Measurements from ENCODE around the gene AKIP1. TPM values are rescaled to one million over a fixed set of nuclear protein-coding genes. Genes with fewer than 3 reads are reported as not detected.

AKIP1 gene
- total and polyA plus RNA-seq, 2 of the 8 experiments (the other 6 are each of a cell fraction or from before 2014, with no cell fraction given), result 17.8 to 29.6 TPM

DNA sequence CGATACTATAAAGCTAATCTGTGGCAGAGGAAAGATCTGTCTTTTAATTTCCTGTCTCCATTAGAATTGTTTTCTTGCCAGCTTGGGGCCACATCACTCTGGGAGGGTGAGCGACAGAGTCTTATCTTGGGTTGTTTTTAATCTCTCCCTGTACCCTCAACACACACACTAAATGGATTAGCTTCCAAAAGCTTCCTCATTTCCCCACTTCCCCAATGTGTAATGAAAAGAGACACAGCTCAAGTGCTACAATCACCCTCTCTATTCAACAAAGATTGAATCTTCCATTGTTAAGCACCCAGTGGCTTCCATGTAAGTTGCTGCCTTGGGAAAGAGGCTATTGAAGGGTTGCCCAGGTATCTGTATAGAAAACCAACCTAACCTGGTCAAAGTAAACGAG is 37.9 kb downstream of the AKIP1 start:
- ChIA-PET CTCF (ENCODE audit: partially characterized antibody) (interaction anchor here (1.1 to 2.0 kb wide), 7 partner anchors 10 to 189 kb away, joined by 3 to 6 read pairs (median 4); no protein-coding TSS in a partner anchor), POLR2A (ENCODE audit: partially characterized antibody) (interaction anchor here (0.6 to 1.1 kb wide), 2 partner anchors 16 to 558 kb away, joined by 3 to 4 read pairs; no protein-coding TSS in a partner anchor)
- TF ChIP-seq ASH2L (IDR thresholded peaks at IDR 0.05; ENCODE audit: low read length), result no peak
- TF ChIP-seq RAD21 (IDR thresholded peaks at IDR 0.05 in 1 of 2, conservative IDR thresholded peaks at IDR 0.05 in 1 of 2; ENCODE audit: low read depth in 2 of 2, low read length in 2 of 2), result no peak
- TF ChIP-seq TAF1 (IDR thresholded peaks at IDR 0.05; ENCODE audit: low read depth, low read length), result no peak
- TF ChIP-seq SIX5 (IDR thresholded peaks at IDR 0.05; ENCODE audit: low read depth, low read length), result no peak
- TF ChIP-seq SP2 (IDR thresholded peaks at IDR 0.05; ENCODE audit: low read length), result no peak
- TF ChIP-seq SUZ12 (IDR thresholded peaks at IDR 0.05; ENCODE audit: low read length), result no peak
- no peak for TF ChIP-seq TCF12 (IDR thresholded peaks at IDR 0.05; ENCODE audit: low read depth, low read length)
- TF ChIP-seq POLR2A (IDR thresholded peaks at IDR 0.05; ENCODE audit: control extremely low read depth in 1 of 2, low read depth in 2 of 2, low read length in 2 of 2), result no peak
- TF ChIP-seq POLR2AphosphoS5 (IDR thresholded peaks at IDR 0.05; ENCODE audit: low read depth, low read length), result no peak
- no peak for TF ChIP-seq TAF7 (optimal IDR thresholded peaks at IDR 0.05; ENCODE audit: borderline replicate concordance, low read depth, low read length)
- TF ChIP-seq CBX5 (IDR thresholded peaks at IDR 0.05; ENCODE audit: low read depth, low read length), result no peak
- TF ChIP-seq YY1 (IDR thresholded peaks at IDR 0.05; ENCODE audit: low read depth, low read length), result no peak
- no peak for TF ChIP-seq GABPA (IDR thresholded peaks at IDR 0.05; ENCODE audit: borderline replicate concordance, insufficient read depth, low read length)
- TF ChIP-seq KDM4A (IDR thresholded peaks at IDR 0.05; ENCODE audit: low read depth, low read length, severe bottlenecking), result no peak
- no peak for TF ChIP-seq RNF2 (IDR thresholded peaks at IDR 0.05; ENCODE audit: borderline replicate concordance, low read depth, low read length, missing control alignments, poor library complexity, severe bottlenecking)

More for the DNA sequence above, 37.9 kb downstream of the AKIP1 start:
- no peak overlapping the region for H2BK5ac ChIP-seq (ENCODE audit: low read depth, low read length)
- no peaks in the 10 kb centered on the region for H3K23me2 ChIP-seq (ENCODE audit: low read depth, low read length)
- H3K4me1 ChIP-seq (replicated peaks in 1 of 4; ENCODE audit: control insufficient read depth in 3 of 4, insufficient read depth in 4 of 4, low read length in 3 of 4), result no peaks in the 10 kb centered on the region
- no peak overlapping the region for H2BK15ac ChIP-seq (ENCODE audit: low read length)
- no peaks in the 10 kb centered on the region for H3K27me3 ChIP-seq (replicated peaks in 1 of 4; ENCODE audit: control insufficient read depth in 3 of 4, extremely low read depth in 1 of 4, insufficient read depth in 3 of 4, low read length in 3 of 4)
- H2BK20ac ChIP-seq (ENCODE audit: low read length), result no peak overlapping the region
- H3K79me1 ChIP-seq (ENCODE audit: low read depth, low read length), result no peaks in the 10 kb centered on the region
- no peak overlapping the region for H3K14ac ChIP-seq (ENCODE audit: insufficient read length)
- no peak overlapping the region for H4K91ac ChIP-seq (replicated peaks; ENCODE audit: insufficient read length, low read length)
- no peaks in the 10 kb centered on the region for H3K79me2 ChIP-seq (ENCODE audit: control insufficient read depth in 1 of 2, insufficient read depth in 2 of 2, low read length in 2 of 2)
- WGBS, 2 experiments (ENCODE audit: extremely low coverage in 1 of 2, insufficient coverage in 1 of 2, insufficient read length in 1 of 2, insufficient replicate concordance in 2 of 2, low coverage in 1 of 2, low lambda C conversion rate in 2 of 2, missing lambda C conversion rate in 1 of 2), result 85% methylated on average over 3 of the region's 3 CpGs; no CpG with 5 or more reads in 1 of the 2 experiments
- FAIRE-seq, result peak; percentile 57
- no peak overlapping the region for H4K8ac ChIP-seq (ENCODE audit: extremely low read depth, insufficient read depth, low read length)
- no peak overlapping the region for H3K4me3 ChIP-seq (ENCODE audit: extremely low read depth in 1 of 4, insufficient read depth in 2 of 4, low read depth in 3 of 4, low read length in 4 of 4)
- no peak overlapping the region for H3K18ac ChIP-seq (ENCODE audit: extremely low read depth, low read length)
- H3K23ac ChIP-seq (ENCODE audit: insufficient read length), result no peak overlapping the region
- H3K4me2 ChIP-seq (ENCODE audit: insufficient read depth in 1 of 2, low read depth in 2 of 2, low read length in 2 of 2), result no peak overlapping the region
- H3K9ac ChIP-seq (replicated peaks in 1 of 4; ENCODE audit: extremely low read depth in 1 of 4, low read depth in 3 of 4, low read length in 3 of 4), result no peak overlapping the region
- no peak overlapping the region for H3K56ac ChIP-seq (replicated peaks; ENCODE audit: insufficient read length, low read depth, low read length)
- no peak overlapping the region for H3K27ac ChIP-seq (ENCODE audit: low read depth, low read length)
- H2AK5ac ChIP-seq (ENCODE audit: low read depth, low read length), result no peak overlapping the region
- H2BK120ac ChIP-seq (replicated peaks; ENCODE audit: low read depth, low read length), result no peak overlapping the region
- peaks cover 0 to 5% (median under 1%) of the 10 kb centered on the region in 4 experiments; a peak in 1 of 8 replicates for H3K36me3 ChIP-seq (ENCODE audit: control insufficient read depth in 2 of 4, insufficient read depth in 4 of 4, low read length in 3 of 4)
- no peaks in the 10 kb centered on the region for H3K9me3 ChIP-seq (ENCODE audit: insufficient read depth in 2 of 2, low read depth in 1 of 2, low read length in 1 of 2)
- DNase-seq (ENCODE audit: low read depth in 1 of 2, low spot score in 2 of 2), result no peak
- no peak overlapping the region for H2BK12ac ChIP-seq (ENCODE audit: low read depth, low read length)
- H4K5ac ChIP-seq (ENCODE audit: insufficient read length, low read depth, low read length), result no peak overlapping the region
- no peaks in the 10 kb centered on the region for H4K20me1 ChIP-seq (replicated peaks in 1 of 2; ENCODE audit: control insufficient read depth in 1 of 2, insufficient read depth in 2 of 2, low read length in 2 of 2)
- H2AFZ ChIP-seq (ENCODE audit: low read length), result no peak overlapping the region
- no peak overlapping the region for H3K4ac ChIP-seq (replicated peaks; ENCODE audit: insufficient read length, low read depth, low read length)

Measured in H1 (cell line).